Measurements from ENCODE around the gene KCNC1.

The KCNC1 gene

GRCh38 chr11:17805873-17806272, 71.3 kb downstream of the KCNC1 start:
- H3K4me1 ChIP-seq = peaks cover under 1% of the 10 kb centered on the region
- no peaks in the 10 kb centered on the region for H3K9me3 ChIP-seq (ENCODE audit: control insufficient read depth, low read length)
- H3K4me3 ChIP-seq (ENCODE audit: low read depth, low read length) = no peak overlapping the region
- no peaks in the 10 kb centered on the region for H3K36me3 ChIP-seq (ENCODE audit: control insufficient read depth, insufficient read depth, low read length)
- H3K27me3 ChIP-seq (ENCODE audit: control insufficient read depth, insufficient read depth, low read length) = no peaks in the 10 kb centered on the region
- H2AFZ ChIP-seq = no peak overlapping the region
- TF ChIP-seq CTCF (IDR thresholded peaks at IDR 0.05) = no peak
- no peaks in the 10 kb centered on the region for H3K79me2 ChIP-seq
- H3K9ac ChIP-seq = no peak overlapping the region
- no peak overlapping the region for H3K27ac ChIP-seq
- H3K4me2 ChIP-seq (ENCODE audit: low read length) = no peak overlapping the region

DNA sequence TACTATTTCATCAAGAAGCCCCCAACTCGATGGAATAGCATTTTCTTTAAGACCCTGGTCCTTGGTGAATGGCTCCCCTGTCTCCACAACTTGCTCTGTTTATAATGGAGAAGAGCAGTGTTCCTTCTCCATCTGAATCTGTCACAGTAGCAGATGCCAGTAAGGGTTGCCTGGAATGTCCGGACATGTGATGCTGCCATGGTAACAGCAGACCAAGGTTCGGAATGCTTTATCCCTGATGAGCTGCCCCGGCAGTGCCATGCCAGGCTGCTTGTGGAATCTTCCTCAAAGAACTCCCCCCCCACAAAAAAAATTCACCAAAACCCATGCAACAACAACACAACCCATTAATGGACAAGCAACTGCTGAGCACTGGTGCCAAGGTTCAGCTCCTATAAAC, 72.5 kb downstream of the KCNC1 start:
- H2AFZ ChIP-seq = no peak overlapping the region

DNA sequence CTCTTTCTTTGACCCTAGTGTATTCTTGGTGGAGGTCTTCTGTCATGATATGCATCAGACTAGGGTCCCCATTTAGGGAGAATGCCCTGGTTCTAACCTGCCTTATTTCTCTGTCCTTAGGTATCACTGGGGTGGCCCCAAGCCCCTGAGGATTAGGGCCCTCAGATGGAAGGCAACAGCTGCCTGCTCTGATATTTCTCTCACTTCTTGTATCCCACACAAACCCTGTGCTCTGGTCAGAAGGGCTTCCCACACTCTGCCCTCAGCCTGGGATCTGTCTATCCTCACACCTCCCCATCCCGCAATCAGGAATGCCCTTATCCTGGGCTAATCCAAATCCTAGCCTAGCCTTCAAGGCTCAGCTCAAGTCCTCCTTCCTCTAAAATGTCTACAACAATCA, 75.5 kb downstream of the KCNC1 start:
- no peak overlapping the region for H3K4me2 ChIP-seq (ENCODE audit: low read length)
- H3K9me3 ChIP-seq (ENCODE audit: control insufficient read depth, low read length) = no peaks in the 10 kb centered on the region
- TF ChIP-seq CTCF (IDR thresholded peaks at IDR 0.05) = no peak
- H3K36me3 ChIP-seq (ENCODE audit: control insufficient read depth, insufficient read depth, low read length) = no peaks in the 10 kb centered on the region
- H3K9ac ChIP-seq = no peak overlapping the region
- H3K4me1 ChIP-seq = peaks cover 27% of the 10 kb centered on the region
- no peak overlapping the region for H3K27ac ChIP-seq
- no peaks in the 10 kb centered on the region for H3K27me3 ChIP-seq (ENCODE audit: control insufficient read depth, insufficient read depth, low read length)
- H3K4me3 ChIP-seq (ENCODE audit: low read depth, low read length) = no peak overlapping the region
- H2AFZ ChIP-seq = no peak overlapping the region
- no peaks in the 10 kb centered on the region for H3K79me2 ChIP-seq

More for the DNA sequence above, 72.5 kb downstream of the KCNC1 start:
- Histone ChIP-seq H3K9ac (no peak overlapping the region), H3K4me3 (ENCODE audit: low read depth, low read length) (no peak overlapping the region), H3K4me2 (ENCODE audit: low read length) (no peak overlapping the region), H3K9me3 (ENCODE audit: control insufficient read depth, low read length) (no peaks in the 10 kb centered on the region), H3K36me3 (ENCODE audit: control insufficient read depth, insufficient read depth, low read length) (no peaks in the 10 kb centered on the region), H3K27ac (no peak overlapping the region), H3K79me2 (no peaks in the 10 kb centered on the region), H3K27me3 (ENCODE audit: control insufficient read depth, insufficient read depth, low read length) (no peaks in the 10 kb centered on the region), H3K4me1 (peaks cover 12% of the 10 kb centered on the region)
- TF ChIP-seq CTCF (IDR thresholded peaks at IDR 0.05) = no peak

GRCh38 chr11:17810746-17811145, 76.2 kb downstream of the KCNC1 start:
- H3K9ac ChIP-seq = no peak overlapping the region
- H3K27me3 ChIP-seq (ENCODE audit: control insufficient read depth, insufficient read depth, low read length) = no peaks in the 10 kb centered on the region
- no peak overlapping the region for H3K27ac ChIP-seq
- TF ChIP-seq CTCF (IDR thresholded peaks at IDR 0.05) = no peak
- peaks cover 27% of the 10 kb centered on the region for H3K4me1 ChIP-seq
- no peaks in the 10 kb centered on the region for H3K79me2 ChIP-seq
- H3K4me3 ChIP-seq (ENCODE audit: low read depth, low read length) = no peak overlapping the region
- H3K4me2 ChIP-seq (ENCODE audit: low read length) = no peak overlapping the region
- H3K9me3 ChIP-seq (ENCODE audit: control insufficient read depth, low read length) = no peaks in the 10 kb centered on the region
- no peaks in the 10 kb centered on the region for H3K36me3 ChIP-seq (ENCODE audit: control insufficient read depth, insufficient read depth, low read length)
- H2AFZ ChIP-seq = no peak overlapping the region

- H3K9ac ChIP-seq = no peak overlapping the region
- no peak overlapping the region for H3K4me2 ChIP-seq (ENCODE audit: low read length)
- H3K27me3 ChIP-seq (ENCODE audit: control insufficient read depth, insufficient read depth, low read length) = no peaks in the 10 kb centered on the region
- H3K27ac ChIP-seq = no peak overlapping the region
- H3K36me3 ChIP-seq (ENCODE audit: control insufficient read depth, insufficient read depth, low read length) = no peaks in the 10 kb centered on the region
- no peaks in the 10 kb centered on the region for H3K9me3 ChIP-seq (ENCODE audit: control insufficient read depth, low read length)
- no peaks in the 10 kb centered on the region for H3K79me2 ChIP-seq
- no peak overlapping the region for H3K4me3 ChIP-seq (ENCODE audit: low read depth, low read length)
- H2AFZ ChIP-seq = no peak overlapping the region
- peaks cover 27% of the 10 kb centered on the region for H3K4me1 ChIP-seq
- no peak for TF ChIP-seq CTCF (IDR thresholded peaks at IDR 0.05)
These were observed 76.8 kb downstream of the KCNC1 start for GRCh38 chr11:17811352-17811751.
